ENCODE measurements around the gene ATXN3. TPM values are rescaled to one million over a fixed set of nuclear protein-coding genes. Genes with fewer than 3 reads are reported as not detected.

ATXN3 gene
- total RNA-seq, 1 experiment from 2014 or later, result 14.6 TPM

GRCh38 chr14:92135269-92135668 lies 28.9 kb upstream of the ATXN3 start:
- no peak overlapping the region for H3K27ac ChIP-seq (ENCODE audit: low read length)
- H3K4me3 ChIP-seq (ENCODE audit: low read depth in 2 of 2, low read length in 2 of 2), result no peak overlapping the region
- TF ChIP-seq POLR2AphosphoS5 (IDR thresholded peaks at IDR 0.05; ENCODE audit: low read depth, low read length) (no peak), TCF7L2 (IDR thresholded peaks at IDR 0.05; ENCODE audit: low read depth, low read length) (no peak), SIN3A (IDR thresholded peaks at IDR 0.05; ENCODE audit: borderline replicate concordance, insufficient read depth, low read depth, low read length) (no peak), REST (IDR thresholded peaks at IDR 0.05; ENCODE audit: insufficient read depth in 1 of 2, low read depth in 2 of 2, low read length in 1 of 2) (no peak), CTCF (IDR thresholded peaks at IDR 0.05) (peak; percentile 47; the same call in 1 of the 2 replicates)
- peaks cover 34% of the 10 kb centered on the region for H3K36me3 ChIP-seq (ENCODE audit: control insufficient read depth, insufficient read depth, low read length)
- POLR2A ChIA-PET, result no interaction called here
- in situ Hi-C loops (cut with HindIII; ENCODE audit: low pct_unique_long_range_greater_than_20kb, low sequenced_read_pairs), result no loop called here
- no TSS peak for BruUV-seq (replicated peaks)
- no peaks in the 10 kb centered on the region for H3K4me1 ChIP-seq (ENCODE audit: control insufficient read depth, insufficient read depth, low read length)
- H3K9me3 ChIP-seq (ENCODE audit: control insufficient read depth, insufficient read depth, low read depth, low read length), result no peaks in the 10 kb centered on the region
- DNase-seq (ENCODE audit: low read depth, low spot score), result no peak
- CTCF ChIA-PET, result no interaction called here
- H3K27me3 ChIP-seq (ENCODE audit: control insufficient read depth, insufficient read depth, low read length), result no peaks in the 10 kb centered on the region
- intact Hi-C loops (cut with micrococcal nuclease; ENCODE audit: unreplicated experiment), result no loop called here
- no peak for ATAC-seq

GRCh38 chr14:92134456-92134855 lies 28.1 kb upstream of the ATXN3 start:
- Histone ChIP-seq H3K36me3 (ENCODE audit: control insufficient read depth, insufficient read depth, low read length) (peaks cover 34% of the 10 kb centered on the region), H3K27me3 (ENCODE audit: control insufficient read depth, insufficient read depth, low read length) (no peaks in the 10 kb centered on the region), H3K4me3 (ENCODE audit: low read depth in 2 of 2, low read length in 2 of 2) (no peak overlapping the region), H3K9me3 (ENCODE audit: control insufficient read depth, insufficient read depth, low read depth, low read length) (no peaks in the 10 kb centered on the region), H3K27ac (ENCODE audit: low read length) (no peak overlapping the region), H3K4me1 (ENCODE audit: control insufficient read depth, insufficient read depth, low read length) (no peaks in the 10 kb centered on the region)
- no TSS peak for BruUV-seq (replicated peaks)
- TF ChIP-seq REST (IDR thresholded peaks at IDR 0.05; ENCODE audit: insufficient read depth in 1 of 2, low read depth in 2 of 2, low read length in 1 of 2) (no peak), TCF7L2 (IDR thresholded peaks at IDR 0.05; ENCODE audit: low read depth, low read length) (no peak), POLR2AphosphoS5 (IDR thresholded peaks at IDR 0.05; ENCODE audit: low read depth, low read length) (no peak), SIN3A (IDR thresholded peaks at IDR 0.05; ENCODE audit: borderline replicate concordance, insufficient read depth, low read depth, low read length) (no peak), CTCF (IDR thresholded peaks at IDR 0.05) (no peak)
- POLR2A ChIA-PET, result interaction anchor here (0.6 kb wide), 1 partner anchor 42 kb away, joined by 4 read pairs; no protein-coding TSS in a partner anchor
- CTCF ChIA-PET, result no interaction called here
- in situ Hi-C loops (cut with HindIII; ENCODE audit: low pct_unique_long_range_greater_than_20kb, low sequenced_read_pairs), result no loop called here
- DNase-seq (ENCODE audit: low read depth, low spot score) (no peak), ATAC-seq (no peak)
- intact Hi-C loops (cut with micrococcal nuclease; ENCODE audit: unreplicated experiment), result loop anchor here (5.0 kb wide), 1 partner anchor 323 kb away; no protein-coding TSS in a partner anchor

Data from Panc1 (cell line).